GM19397 (cell line): Measurements from ENCODE around the gene CTDSP2.
"Not testable (repeated sequence)": the region's sequence is repeated elsewhere in the genome, so short reads cannot be mapped to it uniquely, and the experiment has no call there.

Experiments
- ATAC-seq: cut with Tn5 transposase; IDR thresholded peaks from one replicate; pipeline ENCODE4 v1.9.1; 2021; ENCODE audit warnings: mild to moderate bottlenecking, moderate library complexity; ENCODE audit not compliant: unreplicated experiment

The CTDSP2 gene

GRCh38 chr12:57836442-57837375 is 9.8 kb downstream of the CTDSP2 start:
- ATAC-seq = peak; percentile 39

GRCh38 chr12:57835366-57836288 is 10.9 kb downstream of the CTDSP2 start:
- ATAC-seq = no peak

- ATAC-seq = no peak
Measured at GRCh38 chr12:57834086-57834876, 12.2 kb downstream of the CTDSP2 start.

- ATAC-seq = no peak
Measured at GRCh38 chr12:57833672-57834071, 12.9 kb downstream of the CTDSP2 start.

- no peak for ATAC-seq
Measured at GRCh38 chr12:57832966-57833365, 13.6 kb downstream of the CTDSP2 start.

- no peak for ATAC-seq
Measured at GRCh38 chr12:57830393-57830792, 16.1 kb downstream of the CTDSP2 start.

- ATAC-seq = no peak
Measured at GRCh38 chr12:57829025-57829777, 17.3 kb downstream of the CTDSP2 start.

- ATAC-seq = no peak
Measured at GRCh38 chr12:57826966-57827365, 19.6 kb downstream of the CTDSP2 start.

- ATAC-seq = no peak
Measured at GRCh38 chr12:57826400-57826799, 20.1 kb downstream of the CTDSP2 start.

GRCh38 chr12:57825451-57825850 is 21.1 kb downstream of the CTDSP2 start:
- ATAC-seq = no peak

GRCh38 chr12:57823908-57824640 is 22.5 kb downstream of the CTDSP2 start:
- no peak for ATAC-seq

- no peak for ATAC-seq
Measured at GRCh38 chr12:57823131-57823907, 23.2 kb downstream of the CTDSP2 start.

- no peak for ATAC-seq
Measured at GRCh38 chr12:57822392-57823130, 24.0 kb downstream of the CTDSP2 start.

GRCh38 chr12:57821474-57822214 is 24.9 kb downstream of the CTDSP2 start:
- ATAC-seq = no peak

- not testable (repeated sequence) for ATAC-seq
Measured at GRCh38 chr12:57821015-57821414, 25.5 kb downstream of the CTDSP2 start.

GRCh38 chr12:57820119-57820518 is 26.4 kb downstream of the CTDSP2 start:
- ATAC-seq = not testable (repeated sequence)

- not testable (repeated sequence) for ATAC-seq
Measured at GRCh38 chr12:57817990-57818331, 28.6 kb downstream of the CTDSP2 start.
